Esophagus squamous epithelium (tissue), 5 donors: Measurements from ENCODE around the gene ZMYND8. TPM values are rescaled to one million over a fixed set of nuclear protein-coding genes. Genes with fewer than 3 reads are reported as not detected.
"Not testable (repeated sequence)": the region's sequence is repeated elsewhere in the genome, so short reads cannot be mapped to it uniquely, and the experiment has no call there.

ENCODE experiments used
- DNase-seq: peaks from one replicate; lab custom pipeline; 2025; lab: John Stamatoyannopoulos, UW
- H3K27ac ChIP-seq, 4 donors: fragments of 200-600 bp; sonication (generic); one replicate each; pipeline ENCODE4 v1.5.1; 2016 to 2019; ENCODE audit warnings: mild to moderate bottlenecking in 1 of 4
- H3K27me3 ChIP-seq, 4 donors: fragments of 200-600 bp; sonication (generic); 1 replicate in 3 of 4; 2 replicates in 1 of 4; pipeline versions ENCODE4 v1.5.1 to v1.6.0; 2017 to 2021; ENCODE audit warnings: antibody characterized with exemption in 1 of 4
- H3K36me3 ChIP-seq, 3 donors: fragments of 200-600 bp; sonication (generic); one replicate each; pipeline ENCODE4 v1.5.1; 2016 to 2019
- H3K4me1 ChIP-seq, 3 donors: fragments of 200-600 bp; sonication (generic); one replicate each; pipeline ENCODE4 v1.5.1; 2017 to 2019
- H3K4me3 ChIP-seq, 4 donors: fragments of 200-600 bp; sonication (generic); 1 replicate in 3 of 4; 2 replicates in 1 of 4; pipeline ENCODE4 v1.5.1; 2016 to 2019; ENCODE audit warnings: mild to moderate bottlenecking in 2 of 4, moderate library complexity in 1 of 4
- H3K9me3 ChIP-seq, 3 donors: fragments of 200-600 bp; sonication (generic); one replicate each; pipeline ENCODE4 v1.5.1; 2016 to 2019
- CTCF ChIP-seq, 6 experiments: fragments of 450-650 bp in 4 of 6; fragments of 200-600 bp in 2 of 6; sonication (generic) in 2 of 6; IDR thresholded peaks; one replicate each; pipeline ENCODE4 v1.5.1; 2016 to 2019; ENCODE audit warnings: antibody characterized with exemption in 6 of 6, mild to moderate bottlenecking in 4 of 6, moderate library complexity in 4 of 6
- POLR2A ChIP-seq, 4 donors: fragments of 450-650 bp; IDR thresholded peaks; one replicate each; pipeline ENCODE4 v1.6.1; 2017; ENCODE audit warnings: antibody characterized with exemption in 4 of 4, mild to moderate bottlenecking in 4 of 4, moderate library complexity in 3 of 4
- WGBS, 2 donors: methylation state at CpG; one replicate each; pipeline ENCODE4 v1.1.5; 2018; 5-methylcytosine and 5-hydroxymethylcytosine counted together
- intact Hi-C: fragments of 100-400 bp; cut with DNase I; formaldehyde crosslinking; loops from one replicate; pipeline ENCODE4 v1.15.0; 2022
- total RNA-seq, 4 donors: library from RNA; depleted of rRNA; stranded (reverse); fragments of >200 nt; gene quantifications; one replicate each; pipeline ENCODE4 v1.1.0, GENCODE V29; 2016
- donor health status: DM: yes; HTN: yes; CAD: no.

Gene ZMYND8
- total RNA-seq, 4 donors from 2014 or later, result 21.5 to 26.3 (median 24.3) TPM

- Histone ChIP-seq H3K36me3 (peaks cover 8 to 100% (median 24%) of the 10 kb centered on the region in 3 donors), H3K27me3 (no peaks in the 10 kb centered on the region), H3K9me3 (no peaks in the 10 kb centered on the region), H3K4me1 (peaks cover 0 to 19% (median 3%) of the 10 kb centered on the region in 3 donors), H3K4me3 (no peak overlapping the region), H3K27ac (no peak overlapping the region)
- whole genome bisulfite sequencing, 2 donors, result 93 to 100% methylated on average over 1 to 3 of the region's 4 CpGs
- TF ChIP-seq POLR2A (IDR thresholded peaks at IDR 0.05) (no peak), CTCF (IDR thresholded peaks at IDR 0.05) (no peak)
- no peak for DNase-seq
- intact Hi-C loops, result no loop called here
These were observed 106.1 kb downstream of the ZMYND8 start for GRCh38 chr20:47250360-47250759.

DNA sequence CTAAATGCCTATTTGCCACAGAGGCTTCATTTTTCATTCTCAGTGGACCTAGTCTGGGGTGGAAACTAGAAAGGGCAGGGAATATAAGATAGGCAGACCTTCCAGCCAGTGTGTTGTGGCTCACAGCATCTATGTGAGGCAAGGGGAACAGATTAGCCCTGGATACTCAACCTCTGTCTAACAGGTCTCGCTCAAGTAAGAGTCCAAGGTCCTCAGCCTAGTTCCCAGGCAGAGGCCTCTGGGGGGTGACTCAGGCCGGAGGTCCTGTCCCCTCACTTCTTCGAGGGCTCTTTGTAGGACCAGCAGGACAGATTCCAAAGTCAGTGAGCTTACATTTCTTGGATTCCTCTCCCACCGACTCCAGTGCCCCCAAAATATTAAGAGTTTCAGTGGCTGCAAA is 106.6 kb downstream of the ZMYND8 start:
- TF ChIP-seq CTCF (IDR thresholded peaks at IDR 0.05) (no peak), POLR2A (IDR thresholded peaks at IDR 0.05) (no peak)
- no peak overlapping the region for H3K4me3 ChIP-seq
- intact Hi-C loops, result no loop called here
- H3K36me3 ChIP-seq, result peaks cover 9 to 100% (median 26%) of the 10 kb centered on the region in 3 donors
- H3K9me3 ChIP-seq, result no peaks in the 10 kb centered on the region
- no peaks in the 10 kb centered on the region for H3K27me3 ChIP-seq
- H3K4me1 ChIP-seq, result peaks cover 0 to 19% (median 3%) of the 10 kb centered on the region in 3 donors
- H3K27ac ChIP-seq, result no peak overlapping the region
- DNase-seq, result no peak
- WGBS, 2 donors, result 91 to 97% methylated on average over 3 to 4 of the region's 4 CpGs

DNA sequence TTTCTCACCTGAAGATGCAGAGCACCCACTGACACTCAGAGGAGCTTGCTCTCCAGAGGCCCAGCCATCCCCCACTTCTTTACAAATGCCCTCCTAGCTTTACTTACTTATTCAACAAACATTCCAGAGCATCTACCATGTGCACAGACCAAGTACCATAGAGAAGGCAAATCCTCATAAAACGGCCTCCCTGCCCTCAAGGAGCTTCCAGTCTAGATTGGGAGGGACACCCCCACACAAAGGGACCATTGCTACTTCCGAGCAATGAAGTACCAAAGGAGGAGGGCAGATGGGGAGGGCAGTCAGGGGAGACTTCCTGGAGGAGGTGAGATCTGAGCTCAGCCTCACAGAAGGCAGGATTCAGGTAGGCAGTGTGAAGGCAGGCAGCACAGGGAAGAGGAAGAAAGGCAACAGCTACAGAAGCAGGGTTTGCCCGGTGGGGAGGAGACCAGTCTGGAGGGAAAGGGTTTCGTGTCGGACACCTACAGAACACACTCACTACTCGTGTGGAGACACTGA is 108.0 kb downstream of the ZMYND8 start:
- Histone ChIP-seq H3K27me3 (no peaks in the 10 kb centered on the region), H3K4me3 (no peak overlapping the region), H3K36me3 (peaks cover 14 to 100% (median 26%) of the 10 kb centered on the region in 3 donors), H3K4me1 (peaks cover 0 to 12% (median 3%) of the 10 kb centered on the region in 3 donors), H3K9me3 (no peaks in the 10 kb centered on the region), H3K27ac (no peak overlapping the region)
- intact Hi-C loops, result no loop called here
- no peak for TF ChIP-seq POLR2A (IDR thresholded peaks at IDR 0.05)
- TF ChIP-seq CTCF (IDR thresholded peaks at IDR 0.05), result no peak
- WGBS, 2 donors, result 91 to 93% methylated on average over 6 of the region's 6 CpGs
- no peak for DNase-seq

DNA sequence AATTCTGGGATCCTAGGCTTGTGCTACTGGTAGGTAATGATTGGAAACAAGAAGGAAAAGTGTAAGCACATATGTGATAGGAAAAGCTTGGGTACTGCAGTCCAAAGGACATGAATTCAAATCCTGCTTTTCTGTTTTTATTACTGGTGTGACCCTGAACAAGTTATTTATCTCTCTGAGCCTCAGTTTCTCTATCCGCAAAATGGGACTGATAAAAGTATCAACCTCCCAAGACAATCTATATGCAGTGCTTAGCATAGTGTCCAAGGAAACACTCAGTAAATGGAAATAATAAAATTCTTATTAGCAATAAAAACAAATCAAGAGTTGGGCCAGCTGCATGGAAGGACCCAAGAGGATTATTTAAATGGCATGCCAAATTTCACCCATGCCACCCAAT is 108.5 kb downstream of the ZMYND8 start:
- Histone ChIP-seq H3K27ac (no peak overlapping the region), H3K27me3 (no peaks in the 10 kb centered on the region), H3K4me3 (no peak overlapping the region), H3K9me3 (no peaks in the 10 kb centered on the region), H3K4me1 (peaks cover 0 to 6% (median 3%) of the 10 kb centered on the region in 3 donors), H3K36me3 (peaks cover 14 to 100% (median 26%) of the 10 kb centered on the region in 3 donors)
- 100% methylated on average over 1 of the region's 1 CpG for WGBS, 2 donors
- intact Hi-C loops, result no loop called here
- TF ChIP-seq CTCF (IDR thresholded peaks at IDR 0.05) (no peak), POLR2A (IDR thresholded peaks at IDR 0.05) (no peak)
- DNase-seq, result no peak

GRCh38 chr20:47246061-47246777 is 110.3 kb downstream of the ZMYND8 start:
- WGBS, 2 donors, result 92 to 96% methylated on average over 18 of the region's 18 CpGs
- TF ChIP-seq POLR2A (IDR thresholded peaks at IDR 0.05), result no peak
- intact Hi-C loops, result no loop called here
- H3K36me3 ChIP-seq, result peaks cover 14 to 99% (median 26%) of the 10 kb centered on the region in 3 donors
- no peak overlapping the region for H3K4me3 ChIP-seq
- no peak overlapping the region for H3K27ac ChIP-seq
- H3K9me3 ChIP-seq, result no peaks in the 10 kb centered on the region
- peaks cover 0 to 6% (median 0%) of the 10 kb centered on the region in 3 donors for H3K4me1 ChIP-seq
- no peak for DNase-seq
- no peaks in the 10 kb centered on the region for H3K27me3 ChIP-seq

DNA sequence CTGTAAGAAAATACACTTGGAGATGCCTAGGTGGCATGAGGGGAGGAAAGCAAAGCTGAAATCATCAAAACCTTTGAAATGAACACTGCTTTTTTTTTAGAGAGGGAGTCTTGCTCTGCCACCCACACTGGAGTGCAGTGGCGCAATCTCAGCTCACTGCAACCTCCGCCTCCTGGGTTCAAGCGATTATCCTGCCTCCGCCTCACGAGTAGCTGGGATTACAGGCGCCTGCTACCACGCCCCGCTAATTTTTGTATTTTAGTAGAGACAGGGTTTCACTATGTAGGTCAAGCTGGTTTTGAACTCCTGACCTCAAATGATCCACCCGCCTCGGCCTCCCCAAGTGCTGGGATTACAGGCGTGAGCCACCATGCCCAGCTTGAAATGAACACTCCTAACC is 111.3 kb downstream of the ZMYND8 start:
- H3K4me3 ChIP-seq, intact Hi-C loops, H3K4me1 ChIP-seq, DNase-seq, H3K27me3 ChIP-seq, H3K9me3 ChIP-seq, H3K27ac ChIP-seq: not testable (repeated sequence)
- H3K36me3 ChIP-seq, result peaks cover 14 to 99% (median 26%) of the 10 kb centered on the region in 3 donors
- 87 to 96% methylated on average over 11 of the region's 11 CpGs for WGBS, 2 donors
